Activated naive CD4-positive, alpha-beta T cell treated with anti-CD3 and anti-CD28 coated beads for 36 hours (primary cell): ENCODE measurements around the gene SCN2B. TPM values are rescaled to one million over a fixed set of nuclear protein-coding genes. Genes with fewer than 3 reads are reported as not detected.

ENCODE experiments used
- CTCF ChIA-PET: fragments of 350-600 bp; sonication (Branson Sonifier 250); formaldehyde crosslinking; loops from one replicate; lab custom pipeline; 2021; ENCODE audit warnings: antibody characterized with exemption; lab: Charles Lee
- DNase-seq: peaks from one replicate; pipeline ENCODE4 v3.0.0-alpha.2; 2020
- H3K27ac Mint-ChIP-seq: one replicate; pipeline ENCODE4 v1.8.0; 2021; ENCODE audit warnings: mild to moderate bottlenecking, mixed read lengths
- H3K27me3 Mint-ChIP-seq: one replicate; pipeline ENCODE4 v1.8.0; 2021; ENCODE audit warnings: low read depth, mixed read lengths
- H3K36me3 Mint-ChIP-seq: one replicate; pipeline ENCODE4 v1.8.0; 2021; ENCODE audit warnings: low read depth, mixed read lengths
- H3K4me1 Mint-ChIP-seq: one replicate; pipeline ENCODE4 v1.8.0; 2021; ENCODE audit warnings: low read depth, mixed read lengths
- H3K4me3 Mint-ChIP-seq: one replicate; pipeline ENCODE4 v1.8.0; 2021; ENCODE audit warnings: mild to moderate bottlenecking, moderate library complexity, mixed read lengths
- H3K9me3 Mint-ChIP-seq: one replicate; pipeline ENCODE4 v1.8.0; 2021; ENCODE audit warnings: mixed read lengths
- intact Hi-C: fragments of 100-400 bp; cut with micrococcal nuclease; formaldehyde crosslinking; loops from one replicate; pipeline ENCODE4 v1.15.1; 2023
- total RNA-seq, 2 experiments: library from RNA; stranded (reverse); gene quantifications; one replicate each; pipeline ENCODE4 v1.2.3, GENCODE V29; 2021

The SCN2B gene
- total RNA-seq, 2 experiments from 2014 or later: not detected

DNA sequence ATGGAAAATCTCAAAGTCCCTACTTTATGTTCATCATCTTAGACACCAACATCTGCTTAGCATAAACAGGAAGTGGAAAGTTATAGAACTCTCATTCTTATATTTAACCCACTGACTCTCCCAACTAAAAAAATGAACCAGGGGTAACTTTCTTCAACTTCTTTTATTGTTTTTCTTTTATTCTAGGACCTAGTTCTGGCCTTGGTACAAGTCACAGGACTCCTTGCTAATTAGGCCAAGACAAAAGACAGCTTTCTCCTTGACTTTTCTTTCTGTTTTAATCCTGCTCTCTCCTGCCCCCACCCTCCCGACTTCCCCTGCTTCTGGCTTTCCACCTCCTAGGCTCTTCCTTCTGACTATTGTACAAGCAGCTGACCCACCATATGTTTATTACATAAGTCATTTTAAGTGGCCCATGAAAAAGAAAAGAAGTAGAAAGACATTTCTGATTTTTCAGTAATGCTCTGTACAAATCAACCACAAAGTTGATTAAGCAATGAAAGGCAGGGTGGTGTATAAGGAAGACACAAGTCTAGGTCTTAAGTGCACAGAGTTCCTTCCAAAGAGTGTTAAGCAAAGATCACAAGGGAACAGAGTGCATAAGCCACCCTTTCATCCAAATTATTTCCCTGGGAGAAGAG, 30.1 kb upstream of the SCN2B start:
- Mint-ChIP-seq H3K36me3 (peaks cover 36% of the 10 kb centered on the region), H3K27me3 (no peaks in the 10 kb centered on the region), H3K9me3 (no peaks in the 10 kb centered on the region), H3K4me1 (peaks cover 32% of the 10 kb centered on the region), H3K4me3 (peak overlapping the region; percentile 11), H3K27ac (peak overlapping the region; percentile 88)
- CTCF ChIA-PET: interaction anchor here (1.5 kb wide), 1 partner anchor 35 kb away, joined by 4 read pairs; no protein-coding TSS in a partner anchor
- intact Hi-C loops: loop anchor here (1.0 to 5.0 kb wide), 3 partner anchors 10 to 366 kb away; partner anchors contain the start of gene ARCN1
- no peak for DNase-seq

DNA sequence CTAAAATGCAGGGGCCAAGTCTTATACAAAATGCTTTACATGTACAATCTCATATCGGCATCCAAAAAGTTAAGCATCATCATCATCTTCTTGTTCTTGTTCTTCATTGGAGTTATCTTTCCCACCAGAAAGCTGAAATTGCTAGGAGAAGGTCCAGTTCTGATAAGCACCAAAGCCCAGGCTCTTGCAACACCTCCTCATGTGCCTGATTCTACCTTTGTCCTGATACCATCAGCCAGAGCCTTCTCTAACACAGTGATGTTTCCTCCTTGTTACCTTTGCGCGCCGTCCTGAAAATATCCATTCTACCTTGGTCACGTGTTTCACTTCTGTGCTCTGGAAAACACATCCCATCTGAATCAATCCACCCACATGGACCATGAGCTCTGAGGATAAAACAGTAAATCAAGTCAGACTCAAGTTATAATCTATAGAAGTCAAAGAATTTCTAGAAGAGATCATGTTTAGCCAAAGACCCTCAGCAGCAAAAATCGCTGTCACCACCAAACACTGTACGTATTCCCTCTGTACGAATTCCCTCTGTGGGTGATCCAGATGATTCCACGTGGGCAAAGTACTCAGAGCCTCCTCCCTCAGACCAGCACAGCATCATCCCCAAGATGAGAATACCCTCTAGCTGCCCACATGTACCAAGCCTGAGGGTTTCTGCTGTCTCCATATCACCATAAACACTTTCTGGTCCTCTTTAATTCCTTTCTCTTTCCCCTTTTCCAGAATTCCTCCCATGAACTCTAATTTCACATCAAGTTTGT, 29.4 kb upstream of the SCN2B start:
- peaks cover 26% of the 10 kb centered on the region for H3K4me1 Mint-ChIP-seq
- H3K9me3 Mint-ChIP-seq: no peaks in the 10 kb centered on the region
- H3K27ac Mint-ChIP-seq: peak overlapping the region; percentile 88
- intact Hi-C loops: loop anchor here (1.0 to 5.0 kb wide), 3 partner anchors 11 to 367 kb away; partner anchors contain the start of gene ARCN1
- no peaks in the 10 kb centered on the region for H3K27me3 Mint-ChIP-seq
- no peak overlapping the region for H3K4me3 Mint-ChIP-seq
- H3K36me3 Mint-ChIP-seq: peaks cover 33% of the 10 kb centered on the region
- no peak for DNase-seq
- CTCF ChIA-PET: interaction anchor here (1.0 to 1.5 kb wide), 2 partner anchors 12 to 36 kb away, joined by 3 to 4 read pairs; no protein-coding TSS in a partner anchor

DNA sequence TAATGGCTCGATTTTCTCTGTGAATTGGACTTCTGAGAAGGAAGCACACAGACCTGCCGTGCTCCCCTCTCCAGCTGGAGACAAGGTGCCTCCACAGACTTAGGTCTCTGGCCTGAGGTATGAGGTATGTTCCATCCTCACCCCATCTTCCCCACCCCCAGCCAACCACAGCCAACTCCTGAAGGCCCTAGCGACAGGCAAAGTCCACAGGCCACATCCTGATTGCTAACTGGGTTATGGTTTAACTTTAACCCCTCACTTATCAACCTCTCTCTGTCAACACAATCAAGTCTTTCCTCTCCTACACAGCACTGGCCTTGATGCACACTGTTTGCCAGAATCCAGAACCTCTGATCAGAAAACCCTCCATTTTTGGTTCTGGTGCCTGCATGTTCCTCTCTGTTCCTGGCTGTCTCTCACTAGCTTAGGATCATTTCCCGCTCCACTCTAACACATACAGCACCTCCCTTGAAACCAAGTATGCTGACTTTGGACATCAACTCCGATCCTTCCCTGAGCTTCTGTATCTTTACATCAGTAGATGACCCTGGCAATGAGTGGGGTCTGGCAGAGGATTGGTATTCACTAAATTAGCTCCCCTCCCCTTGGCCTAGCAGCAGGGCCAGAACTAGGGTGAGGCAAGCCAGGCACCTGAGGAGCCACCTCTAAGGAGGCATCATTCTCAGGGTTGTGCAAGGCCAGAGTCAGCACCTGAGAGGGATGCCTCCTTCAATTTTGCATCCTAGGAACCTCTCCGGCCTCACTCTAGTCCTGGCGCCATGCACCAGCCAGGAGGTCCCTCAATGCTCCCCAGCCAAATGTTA, 26.4 kb upstream of the SCN2B start:
- H3K4me1 Mint-ChIP-seq: peaks cover 16% of the 10 kb centered on the region

GRCh38 chr11:118201966-118202365, 25.5 kb upstream of the SCN2B start:
- Mint-ChIP-seq H3K9me3 (no peaks in the 10 kb centered on the region), H3K27me3 (no peaks in the 10 kb centered on the region), H3K4me1 (peaks cover 12% of the 10 kb centered on the region), H3K4me3 (no peak overlapping the region), H3K27ac (no peak overlapping the region), H3K36me3 (peaks cover 25% of the 10 kb centered on the region)
- CTCF ChIA-PET: interaction anchor here (0.7 to 2.0 kb wide), 10 partner anchors 10 to 146 kb away, joined by 3 to 7 read pairs (median 4); partner anchors contain the start of genes JAML and MPZL3
- no peak for DNase-seq
- intact Hi-C loops: loop anchor here (1.0 kb wide), 2 partner anchors 15 to 39 kb away; no protein-coding TSS in a partner anchor

More for the DNA sequence above, 26.4 kb upstream of the SCN2B start:
- Mint-ChIP-seq H3K27ac (no peak overlapping the region), H3K4me3 (no peak overlapping the region), H3K36me3 (peaks cover 25% of the 10 kb centered on the region), H3K9me3 (no peaks in the 10 kb centered on the region), H3K27me3 (no peaks in the 10 kb centered on the region)
- peak; percentile 55 for DNase-seq
- CTCF ChIA-PET: interaction anchor here (0.6 to 2.0 kb wide), 11 partner anchors 9 to 145 kb away, joined by 3 to 7 read pairs (median 4); partner anchors contain the start of genes JAML and MPZL3
- intact Hi-C loops: loop anchor here (1.0 kb wide), 1 partner anchor 14 kb away; no protein-coding TSS in a partner anchor

DNA sequence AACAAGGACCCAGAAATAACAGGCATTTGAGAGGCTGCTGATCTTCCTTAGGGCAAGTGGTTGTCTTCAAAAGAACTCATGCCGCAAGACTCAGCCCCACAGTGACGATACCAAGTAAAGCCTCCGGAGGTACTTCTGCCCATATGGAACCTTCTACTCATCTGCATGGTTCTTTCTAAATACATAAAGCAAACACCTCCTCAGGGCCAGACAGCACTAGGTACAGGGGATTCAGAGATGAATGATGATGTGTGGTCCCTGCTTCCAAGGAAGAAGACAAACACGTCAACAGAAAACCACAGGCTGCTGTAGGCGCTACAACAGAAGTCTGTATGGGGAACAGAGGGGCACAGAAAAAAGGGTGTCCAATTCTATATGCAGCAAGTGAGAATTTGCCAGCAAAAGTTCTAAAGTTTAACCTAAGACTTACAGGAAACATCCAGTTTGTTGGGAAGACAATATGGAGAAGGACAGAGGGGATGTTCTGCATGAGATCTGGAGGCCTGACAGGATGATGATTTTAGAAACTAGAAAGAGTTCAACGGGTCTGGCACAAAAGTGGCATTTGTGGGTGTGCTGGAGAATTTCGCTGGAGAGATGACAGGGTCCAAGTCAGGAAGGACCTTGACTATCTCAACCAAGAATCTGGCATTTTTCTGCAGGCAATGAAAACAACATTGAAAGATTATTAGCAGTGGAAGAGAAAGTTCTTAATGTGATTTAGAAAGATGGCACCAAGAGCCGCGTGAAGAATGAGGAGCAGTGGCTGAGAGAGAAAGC, 24.7 kb upstream of the SCN2B start:
- H3K4me3 Mint-ChIP-seq: no peak overlapping the region
- peak; percentile 41 for DNase-seq
- H3K36me3 Mint-ChIP-seq: peaks cover 19% of the 10 kb centered on the region
- intact Hi-C loops: loop anchor here (1.0 kb wide), 1 partner anchor 40 kb away; no protein-coding TSS in a partner anchor
- H3K27me3 Mint-ChIP-seq: no peaks in the 10 kb centered on the region
- no peaks in the 10 kb centered on the region for H3K9me3 Mint-ChIP-seq
- H3K4me1 Mint-ChIP-seq: peaks cover 12% of the 10 kb centered on the region
- H3K27ac Mint-ChIP-seq: no peak overlapping the region
- CTCF ChIA-PET: interaction anchor here (1.7 to 2.0 kb wide), 2 partner anchors 15 to 81 kb away, joined by 3 to 7 read pairs; no protein-coding TSS in a partner anchor

DNA sequence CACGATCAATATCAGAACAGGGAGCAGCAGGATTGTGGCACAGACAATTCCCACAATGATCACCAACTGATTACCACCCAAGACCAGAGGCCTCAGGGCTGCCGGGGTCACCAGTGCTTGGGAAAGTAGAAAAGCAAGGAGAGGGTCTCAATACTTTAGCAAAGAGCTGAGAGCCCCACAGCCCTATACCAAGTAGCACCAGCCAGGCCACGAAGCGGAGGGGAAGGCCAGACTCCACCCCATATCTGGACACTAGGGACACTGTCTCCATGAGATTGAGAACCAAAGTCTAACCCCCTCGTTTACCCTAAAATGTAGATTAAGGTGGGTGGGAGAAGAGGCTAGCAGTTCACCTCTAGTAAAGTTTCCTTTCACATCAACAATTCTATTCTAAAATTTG, 24.1 kb upstream of the SCN2B start:
- intact Hi-C loops: no loop called here
- CTCF ChIA-PET: interaction anchor here (1.7 to 2.8 kb wide), 5 partner anchors 42 to 88 kb away, joined by 3 to 36 read pairs (median 30); partner anchors contain the start of gene MPZL2
- Mint-ChIP-seq H3K4me3 (no peak overlapping the region), H3K27me3 (no peaks in the 10 kb centered on the region), H3K4me1 (peaks cover 12% of the 10 kb centered on the region), H3K36me3 (peaks cover 13% of the 10 kb centered on the region), H3K27ac (no peak overlapping the region), H3K9me3 (no peaks in the 10 kb centered on the region)
- DNase-seq: no peak

DNA sequence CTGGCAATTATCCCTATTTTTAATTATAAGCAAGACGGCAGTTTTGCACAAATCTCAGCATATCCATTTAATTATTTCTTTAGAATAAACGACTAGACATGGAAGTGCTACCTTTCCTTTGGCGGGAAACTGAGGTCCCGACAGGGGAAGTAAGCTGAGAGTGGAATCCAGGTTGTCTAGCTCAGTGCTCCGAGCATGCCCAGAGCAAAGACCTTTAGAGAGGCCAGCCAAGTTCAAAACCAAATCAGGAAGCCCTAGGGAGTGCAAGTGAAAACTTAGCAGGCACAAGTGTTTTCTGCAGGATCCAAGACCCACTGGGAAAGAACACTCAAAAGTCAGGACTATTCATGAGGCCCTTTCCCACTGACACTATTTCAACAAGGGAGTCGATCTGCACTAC, 22.7 kb upstream of the SCN2B start:
- Mint-ChIP-seq H3K4me3 (no peak overlapping the region), H3K27ac (peak overlapping the region; percentile 67), H3K36me3 (peaks cover 13% of the 10 kb centered on the region), H3K4me1 (peaks cover 12% of the 10 kb centered on the region), H3K9me3 (no peaks in the 10 kb centered on the region), H3K27me3 (no peaks in the 10 kb centered on the region)
- CTCF ChIA-PET: interaction anchor here (0.6 to 2.8 kb wide), 47 partner anchors 8 to 178 kb away, joined by 3 to 42 read pairs (median 6); partner anchors contain the start of genes CD3D, CD3E, JAML and MPZL2
- intact Hi-C loops: loop anchor here (5.0 kb wide), 1 partner anchor 288 kb away; no protein-coding TSS in a partner anchor
- no peak for DNase-seq

- Mint-ChIP-seq H3K4me1 (peaks cover 12% of the 10 kb centered on the region), H3K27me3 (no peaks in the 10 kb centered on the region), H3K9me3 (no peaks in the 10 kb centered on the region), H3K27ac (peak overlapping the region; percentile 69), H3K4me3 (no peak overlapping the region), H3K36me3 (peaks cover 17% of the 10 kb centered on the region)
- CTCF ChIA-PET: interaction anchor here (0.6 to 2.8 kb wide), 55 partner anchors 9 to 237 kb away, joined by 3 to 42 read pairs (median 6); partner anchors contain the start of genes CD3D, CD3E, JAML and MPZL2
- intact Hi-C loops: loop anchor here (1.0 to 5.0 kb wide), 3 partner anchors 46 to 289 kb away; no protein-coding TSS in a partner anchor
- peak; percentile 88 for DNase-seq
These were observed 21.9 kb upstream of the SCN2B start for GRCh38 chr11:118198370-118198769.

DNA sequence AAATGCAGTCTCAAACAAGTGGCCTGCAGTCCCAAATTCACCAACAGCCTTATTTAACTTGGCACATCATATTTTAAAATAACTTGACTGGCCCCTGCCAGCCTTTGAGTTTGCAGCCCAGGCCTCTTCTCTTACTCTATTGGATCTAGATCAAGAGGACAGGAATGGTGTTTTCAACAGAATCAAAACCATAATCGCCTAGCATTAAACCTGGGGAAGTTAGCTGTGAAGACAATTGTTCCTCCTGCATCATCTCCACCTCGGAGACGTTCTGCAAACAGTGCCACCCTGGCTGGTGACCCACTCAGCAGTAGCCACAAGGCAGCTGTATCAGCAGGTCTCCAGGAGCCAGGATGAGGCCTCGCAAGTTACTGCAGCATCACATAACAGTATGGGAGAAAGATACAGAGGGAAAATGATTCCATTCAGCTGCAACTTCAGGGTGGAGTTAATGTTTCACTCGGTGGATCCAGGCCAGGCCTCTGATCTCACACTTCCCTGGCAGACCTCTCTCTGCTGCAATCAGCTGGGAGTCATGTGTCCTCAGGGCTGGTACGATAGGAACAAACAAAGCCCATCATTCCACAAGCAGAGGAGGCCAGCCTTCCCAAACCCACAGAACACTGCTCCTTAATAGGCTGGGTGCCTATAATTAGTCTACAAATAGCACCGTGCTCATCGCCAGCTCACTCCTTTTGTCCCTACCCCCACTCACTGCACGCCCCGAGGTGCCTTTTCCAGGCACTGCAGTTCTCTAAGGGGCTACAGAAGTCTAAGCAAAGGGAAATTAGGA, 18.6 kb upstream of the SCN2B start:
- no peak overlapping the region for H3K27ac Mint-ChIP-seq
- DNase-seq: no peak
- CTCF ChIA-PET: interaction anchor here (0.9 to 1.4 kb wide), 3 partner anchors 21 to 24 kb away, joined by 3 read pairs; no protein-coding TSS in a partner anchor
- peaks cover 37% of the 10 kb centered on the region for H3K36me3 Mint-ChIP-seq
- intact Hi-C loops: loop anchor here (5.0 kb wide), 1 partner anchor 292 kb away; no protein-coding TSS in a partner anchor
- peaks cover 12% of the 10 kb centered on the region for H3K4me1 Mint-ChIP-seq
- H3K4me3 Mint-ChIP-seq: no peak overlapping the region
- H3K27me3 Mint-ChIP-seq: no peaks in the 10 kb centered on the region
- peaks cover 7% of the 10 kb centered on the region for H3K9me3 Mint-ChIP-seq

- Mint-ChIP-seq H3K27ac (no peak overlapping the region), H3K27me3 (no peaks in the 10 kb centered on the region), H3K4me3 (no peak overlapping the region), H3K4me1 (peaks cover 8% of the 10 kb centered on the region), H3K9me3 (peaks cover 7% of the 10 kb centered on the region), H3K36me3 (peaks cover 36% of the 10 kb centered on the region)
- no peak for DNase-seq
- CTCF ChIA-PET: no interaction called here
- intact Hi-C loops: no loop called here
These were observed 17.6 kb upstream of the SCN2B start for GRCh38 chr11:118193910-118194566.
